ENCODE measurements around the gene PRAME.
"Not testable (repeated sequence)": the region's sequence is repeated elsewhere in the genome, so short reads cannot be mapped to it uniquely, and the experiment has no call there.

The PRAME gene

GRCh38 chr22:22550789-22551434 is 8.2 kb downstream of the PRAME start:
- FAIRE-seq (no peak), DNase-seq (ENCODE audit: low spot score) (no peak)

- DNase-seq (ENCODE audit: low spot score) (no peak), FAIRE-seq (no peak)
Observed at GRCh38 chr22:22548910-22549309, 10.2 kb downstream of the PRAME start.

GRCh38 chr22:22548317-22548716 is 10.7 kb downstream of the PRAME start:
- no peak for DNase-seq (ENCODE audit: low spot score)
- no peak for FAIRE-seq

DNA sequence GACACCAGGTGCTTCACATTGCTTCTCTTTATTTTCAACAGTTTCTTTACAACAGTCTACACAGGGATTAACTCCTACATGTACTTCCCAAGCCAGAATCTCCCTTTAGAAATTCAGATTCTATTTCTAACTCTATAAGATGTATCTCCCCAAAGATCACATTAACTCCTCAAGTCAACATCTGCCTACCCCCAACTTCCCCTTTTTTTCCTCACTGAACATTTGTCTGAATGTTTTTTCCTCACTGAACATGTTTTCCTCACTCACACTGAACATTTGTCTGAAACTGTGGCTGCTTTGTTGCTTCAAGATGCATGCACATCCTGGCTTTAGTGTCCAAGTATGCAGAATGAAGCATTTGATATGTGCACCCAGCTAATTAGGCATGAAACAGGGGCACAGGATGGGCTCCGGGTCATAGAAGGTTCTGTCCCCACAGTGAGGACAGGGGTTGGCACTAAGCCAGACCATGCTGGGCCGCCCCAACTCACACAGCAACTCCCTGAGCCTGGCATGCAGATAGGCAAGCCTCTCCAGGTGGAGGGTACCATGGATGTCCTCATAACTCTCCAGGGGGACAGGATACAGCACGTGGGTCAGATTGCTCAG is 11.3 kb downstream of the PRAME start:
- no peak for DNase-seq (ENCODE audit: low spot score)

DNA sequence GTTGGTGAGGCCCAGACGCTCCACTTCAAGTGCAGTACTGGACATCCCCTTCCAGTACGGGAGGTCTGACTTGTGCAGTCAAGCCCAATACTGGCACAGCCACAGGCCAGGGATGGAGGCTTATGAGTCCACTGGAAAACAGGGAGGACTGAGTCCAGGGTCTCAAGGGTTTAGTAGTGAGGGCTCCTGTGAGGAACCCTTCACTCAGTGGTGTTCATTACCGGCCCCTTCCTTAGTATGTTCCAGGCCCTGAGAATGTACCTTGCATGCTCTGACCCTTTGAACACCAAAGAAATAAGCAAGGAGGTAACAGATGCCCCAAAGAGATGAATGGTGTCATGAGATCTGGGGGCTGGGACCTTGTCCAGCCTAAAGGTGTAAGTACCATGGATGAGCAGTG is 11.8 kb downstream of the PRAME start:
- FAIRE-seq, result no peak
- DNase-seq (ENCODE audit: low spot score), result no peak

More for the DNA sequence above, 11.3 kb downstream of the PRAME start:
- FAIRE-seq, result no peak

- DNase-seq (ENCODE audit: low spot score) (no peak), FAIRE-seq (no peak)
Observed at GRCh38 chr22:22546490-22546889, 12.6 kb downstream of the PRAME start.

- DNase-seq (ENCODE audit: low spot score), result no peak
- FAIRE-seq, result no peak
Observed at GRCh38 chr22:22545084-22545483, 14.0 kb downstream of the PRAME start.

GRCh38 chr22:22538226-22538989 is 20.7 kb downstream of the PRAME start:
- no peak for DNase-seq (ENCODE audit: low spot score)
- no peak for FAIRE-seq

DNA sequence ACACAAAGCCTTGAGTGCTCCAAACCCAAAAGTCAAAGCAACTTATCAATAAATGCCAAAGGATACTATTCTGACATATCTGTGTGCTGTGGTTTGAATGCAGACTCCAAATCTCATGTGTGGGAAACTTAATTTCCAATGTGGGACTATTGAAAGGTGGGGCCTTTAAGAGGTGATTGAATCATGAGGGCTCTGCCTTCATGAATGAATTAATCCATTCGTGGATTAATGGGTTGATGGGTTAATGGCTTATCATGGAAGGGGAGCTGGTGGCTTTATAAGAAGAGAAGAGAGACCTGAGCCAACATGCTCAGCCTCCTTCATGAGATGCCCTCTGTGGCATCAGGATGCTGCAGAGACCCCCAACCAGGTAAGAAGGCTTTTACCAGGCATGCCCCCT is 22.1 kb downstream of the PRAME start:
- DNase-seq (ENCODE audit: low spot score) (no peak), FAIRE-seq (no peak)

DNA sequence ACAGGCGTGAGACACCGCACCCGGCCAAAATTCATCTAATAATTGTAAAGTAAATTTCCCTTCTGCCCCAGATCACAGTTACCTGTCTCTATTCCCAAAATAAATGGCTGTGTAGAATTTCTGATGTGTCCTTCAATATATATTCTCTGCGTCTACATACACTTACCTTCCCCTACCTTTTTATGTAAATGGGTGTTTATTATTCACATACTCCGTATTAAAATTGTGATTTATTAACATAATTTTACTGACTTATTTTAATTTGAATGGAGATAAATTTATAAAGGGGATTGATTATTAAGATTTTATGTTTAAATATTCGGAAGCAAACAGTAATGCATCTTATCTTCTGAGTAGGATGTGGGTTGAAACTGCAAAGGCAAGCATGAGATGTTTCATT is 22.6 kb downstream of the PRAME start:
- no peak for FAIRE-seq
- DNase-seq (ENCODE audit: low spot score), result no peak

GRCh38 chr22:22535662-22536061 is 23.4 kb downstream of the PRAME start:
- FAIRE-seq (no peak), DNase-seq (ENCODE audit: low spot score) (no peak)

GRCh38 chr22:22534604-22535415 is 24.3 kb downstream of the PRAME start:
- no peak for FAIRE-seq
- no peak for DNase-seq (ENCODE audit: low spot score)

DNA sequence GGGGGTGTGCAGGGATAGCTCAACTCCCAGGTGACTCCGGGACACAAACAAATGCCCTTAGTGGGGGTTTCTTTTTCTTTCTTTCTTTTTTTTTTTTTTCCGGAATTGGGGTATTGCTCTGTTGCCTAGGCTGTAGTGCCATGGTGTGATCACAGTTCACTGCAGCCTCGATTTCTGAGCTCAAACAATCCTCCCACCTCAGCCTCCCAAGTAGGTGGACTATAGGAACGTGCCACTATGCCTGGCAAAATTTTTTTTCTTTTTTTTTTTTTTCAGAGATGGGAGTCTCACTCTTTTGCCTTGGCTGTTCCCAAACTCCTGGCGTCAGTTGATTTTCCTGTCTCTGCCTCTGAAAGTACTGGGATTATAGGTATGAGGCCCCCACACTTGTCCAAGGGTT is 25.2 kb downstream of the PRAME start:
- FAIRE-seq (no peak), DNase-seq (ENCODE audit: low spot score) (no peak)

- DNase-seq (ENCODE audit: low spot score) (no peak), FAIRE-seq (no peak)
Observed at GRCh38 chr22:22533417-22533816, 25.6 kb downstream of the PRAME start.

- not testable (repeated sequence) for DNase-seq (ENCODE audit: low spot score); FAIRE-seq
Observed at GRCh38 chr22:22532547-22533071, 26.5 kb downstream of the PRAME start.

GRCh38 chr22:22531770-22532546 is 27.1 kb downstream of the PRAME start:
- FAIRE-seq (no peak), DNase-seq (ENCODE audit: low spot score) (no peak)

DNA sequence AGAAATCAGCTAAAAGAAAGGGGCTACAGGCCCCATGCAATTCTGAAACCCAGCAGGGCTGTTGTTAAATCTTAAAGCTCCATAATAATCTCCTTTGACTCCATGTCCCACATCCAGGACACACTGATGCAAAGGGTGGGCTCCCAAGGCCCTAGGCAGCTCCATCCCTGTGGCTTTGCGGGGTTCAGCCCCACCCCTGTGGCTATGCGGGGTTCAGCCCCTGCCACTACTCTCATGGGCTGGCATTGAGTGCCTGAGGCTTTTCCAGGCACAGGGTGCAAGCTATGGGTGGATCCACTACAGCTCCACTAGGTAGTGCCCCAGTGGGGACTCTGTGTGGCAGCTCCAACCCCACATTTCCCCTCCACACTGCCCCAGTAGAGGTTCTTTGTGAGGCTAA is 30.3 kb downstream of the PRAME start:
- DNase-seq (ENCODE audit: low spot score) (no peak), FAIRE-seq (no peak)

DNA sequence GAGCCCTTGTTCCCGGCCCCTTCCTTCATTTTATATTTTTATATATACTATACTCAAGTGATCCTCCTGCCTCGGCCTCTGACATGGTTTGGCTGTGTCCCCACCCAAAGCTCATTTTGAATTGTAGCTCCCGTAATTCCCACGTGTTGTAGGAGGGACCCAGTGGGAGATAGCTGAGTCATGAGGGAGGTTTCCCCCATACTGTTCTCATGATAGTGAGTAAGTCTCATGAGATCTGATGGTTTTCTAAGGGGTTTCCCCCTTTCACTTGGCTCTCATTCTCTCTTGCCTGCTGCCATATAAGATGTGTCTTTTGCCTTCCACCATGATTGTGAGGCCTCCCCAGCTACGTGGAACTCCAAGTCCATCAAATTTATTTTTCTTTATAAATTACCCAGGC is 31.8 kb downstream of the PRAME start:
- FAIRE-seq (no peak), DNase-seq (ENCODE audit: low spot score) (no peak)

GRCh38 chr22:22526125-22526912 is 32.7 kb downstream of the PRAME start:
- DNase-seq (ENCODE audit: low spot score), result no peak
- no peak for FAIRE-seq

GRCh38 chr22:22523494-22523893 is 35.6 kb downstream of the PRAME start:
- FAIRE-seq, result no peak
- DNase-seq (ENCODE audit: low spot score), result no peak

All from RCC 7860 (cell line).